SK-N-SH (cell line): ENCODE results near the gene ADAMTS2. TPM values are rescaled to one million over a fixed set of nuclear protein-coding genes. Genes with fewer than 3 reads are reported as not detected.
A peak's percentile ranks its signal among the peaks of the same experiment; 100 is the strongest.

Experiments used
- CTCF ChIA-PET: fragments of 300-600, 350-600 bp; formaldehyde crosslinking; extraction: SDS; loops from one replicate; lab custom pipeline; 2021; lab: Yijun Ruan, JAX
- POLR2A ChIA-PET: fragments of 350-600 bp; sonication (Branson Sonifier 250); formaldehyde crosslinking; extraction: SDS; loops from one replicate; lab custom pipeline; 2020; ENCODE audit warnings: antibody characterized with exemption, inconsistent platforms; lab: Yijun Ruan, JAX
- DNase-seq: peaks from one replicate; pipeline ENCODE4 v3.0.0; 2012
- H2AFZ ChIP-seq: fragments of 200-600 bp; sonication (generic); 2 replicates; pipeline ENCODE4 v1.8.1; 2016; ENCODE audit warnings: antibody characterized with exemption, mild to moderate bottlenecking, low read depth
- H3F3A ChIP-seq: fragments of 200-600 bp; sonication (generic); replicated peaks from 2 replicates; pipeline ENCODE3; 2016; ENCODE audit warnings: antibody characterized with exemption, mild to moderate bottlenecking; ENCODE audit not compliant: insufficient read depth
- H3K27ac ChIP-seq, 2 experiments: fragments of 200-500 bp in 1 of 2; fragments of 200-600 bp in 1 of 2; sonication (Bioruptor generic) in 1 of 2; sonication (generic), shearing (Covaris generic) in 1 of 2; 2 replicates each; pipeline versions ENCODE4 v1.5.1 to v1.6.1; 2014 to 2016; ENCODE audit warnings: low read depth in 2 of 2, inconsistent platforms in 1 of 2, low read length in 1 of 2, mild to moderate bottlenecking in 1 of 2, mixed read lengths in 1 of 2
- H3K27me3 ChIP-seq: fragments of 200-600 bp; sonication (generic), shearing (Covaris generic); 2 replicates; pipeline ENCODE4 v1.6.1; 2016; ENCODE audit warnings: mixed run types; ENCODE audit not compliant: insufficient read depth
- H3K36me3 ChIP-seq, 2 experiments: fragments of 200-500 bp in 1 of 2; fragments of 200-600 bp in 1 of 2; sonication (Bioruptor generic) in 1 of 2; sonication (generic) in 1 of 2; replicated peaks in 1 of 2; 2 replicates each; pipeline versions ENCODE3 to v1.5.1; 2014 to 2016; ENCODE audit warnings: low read length in 1 of 2, mild to moderate bottlenecking in 1 of 2; ENCODE audit not compliant: insufficient read depth in 2 of 2, control insufficient read depth in 1 of 2
- H3K4me1 ChIP-seq, 2 experiments: fragments of 200-500 bp in 1 of 2; fragments of 200-600 bp in 1 of 2; sonication (Bioruptor generic) in 1 of 2; sonication (generic), shearing (Covaris generic) in 1 of 2; 2 replicates each; pipeline versions ENCODE4 v1.5.1 to v1.6.1; 2014 to 2016; ENCODE audit warnings: low read depth in 1 of 2, low read length in 1 of 2, mixed run types in 1 of 2; ENCODE audit not compliant: insufficient read depth in 2 of 2, control insufficient read depth in 1 of 2
- H3K4me2 ChIP-seq: fragments of 200-600 bp; sonication (generic), shearing (Covaris generic); 2 replicates; pipeline ENCODE4 v1.6.1; 2017; ENCODE audit warnings: mixed run types
- H3K4me3 ChIP-seq, 2 experiments: fragments of 200-500 bp in 1 of 2; fragments of 200-600 bp in 1 of 2; sonication (Bioruptor generic) in 1 of 2; sonication (generic), shearing (Covaris generic) in 1 of 2; 2 replicates each; pipeline versions ENCODE4 v1.5.1 to v1.8.1; 2014 to 2016; ENCODE audit warnings: low read depth in 2 of 2, inconsistent platforms in 1 of 2, low read length in 1 of 2, mild to moderate bottlenecking in 1 of 2, mixed read lengths in 1 of 2, moderate library complexity in 1 of 2
- H3K79me2 ChIP-seq: fragments of 200-600 bp; sonication (generic); 2 replicates; pipeline ENCODE4 v1.8.1; 2017; ENCODE audit warnings: mild to moderate bottlenecking; ENCODE audit not compliant: insufficient read depth
- H3K9ac ChIP-seq: fragments of 200-600 bp; sonication (generic); 2 replicates; pipeline ENCODE4 v1.6.1; 2017; ENCODE audit warnings: mixed run types
- H3K9me2 ChIP-seq: fragments of 200-600 bp; sonication (generic); 2 replicates; pipeline ENCODE4 v1.6.1; 2017; ENCODE audit warnings: mixed run types
- H3K9me3 ChIP-seq: fragments of 200-600 bp; sonication (generic); 2 replicates; pipeline ENCODE4 v1.6.1; 2017; ENCODE audit warnings: mixed run types, mild to moderate bottlenecking, moderate library complexity
- H4K20me1 ChIP-seq: fragments of 200-600 bp; sonication (generic); 2 replicates; pipeline ENCODE4 v1.6.1; 2017; ENCODE audit warnings: mild to moderate bottlenecking, mixed run types; ENCODE audit not compliant: insufficient read depth
- ELF1 ChIP-seq: IDR thresholded peaks from 2 replicates; pipeline ENCODE4 v1.4.0; 2012
- EP300 ChIP-seq, 2 experiments: IDR thresholded peaks; 2 replicates each; pipeline versions ENCODE4 v1.4.0 to v1.6.1; 2012; ENCODE audit warnings: borderline replicate concordance in 1 of 2, low read depth in 1 of 2, low read length in 1 of 2
- FOSL2 ChIP-seq: IDR thresholded peaks from 2 replicates; pipeline ENCODE4 v1.4.0; 2012; ENCODE audit warnings: low read depth, mild to moderate bottlenecking, moderate library complexity, borderline replicate concordance
- GABPA ChIP-seq: IDR thresholded peaks from 2 replicates; pipeline ENCODE4 v1.4.0; 2012; ENCODE audit warnings: low read depth, mild to moderate bottlenecking
- IRF3 ChIP-seq: fragments of 150-350 bp; IDR thresholded peaks from 2 replicates; pipeline ENCODE4 v1.6.1; 2016; ENCODE audit warnings: mild to moderate bottlenecking, low read depth, low read length
- JUND ChIP-seq: IDR thresholded peaks from 2 replicates; pipeline ENCODE4 v1.4.0; 2012
- MXI1 ChIP-seq: IDR thresholded peaks from 2 replicates; pipeline ENCODE4 v1.6.1; 2012; ENCODE audit warnings: mild to moderate bottlenecking, low read depth, low read length, improper control_type of control experiment
- NFIC ChIP-seq: IDR thresholded peaks from 2 replicates; pipeline ENCODE4 v1.4.0; 2012; ENCODE audit warnings: borderline replicate concordance
- NRF1 ChIP-seq: IDR thresholded peaks from 2 replicates; pipeline ENCODE4 v1.6.1; 2012; ENCODE audit warnings: low read depth, mild to moderate bottlenecking, low read length
- RAD21 ChIP-seq: IDR thresholded peaks from 2 replicates; pipeline ENCODE4 v1.6.1; 2012; ENCODE audit warnings: mild to moderate bottlenecking, low read length
- RFX5 ChIP-seq: IDR thresholded peaks from 2 replicates; pipeline ENCODE4 v1.6.1; 2012; ENCODE audit warnings: mild to moderate bottlenecking, improper control_type of control experiment, low read length
- RXRA ChIP-seq: IDR thresholded peaks from 2 replicates; pipeline ENCODE4 v1.4.0; 2012; ENCODE audit warnings: low read depth, mild to moderate bottlenecking, borderline replicate concordance
- SIN3A ChIP-seq: IDR thresholded peaks from 2 replicates; pipeline ENCODE4 v1.6.1; 2012; ENCODE audit warnings: low read depth, mild to moderate bottlenecking, low read length, moderate library complexity, borderline replicate concordance
- TAF1 ChIP-seq: IDR thresholded peaks from 2 replicates; pipeline ENCODE4 v1.6.1; 2012; ENCODE audit warnings: low read depth, mild to moderate bottlenecking, low read length, moderate library complexity, borderline replicate concordance
- TCF12 ChIP-seq: IDR thresholded peaks from 2 replicates; pipeline ENCODE4 v1.4.0; 2012
- YY1 ChIP-seq: IDR thresholded peaks from 2 replicates; pipeline ENCODE4 v1.4.0; 2012; ENCODE audit warnings: low read depth, mild to moderate bottlenecking
- ZBTB33 ChIP-seq: IDR thresholded peaks from 2 replicates; pipeline ENCODE4 v1.4.0; 2012; ENCODE audit warnings: low read depth, borderline replicate concordance
- WGBS: methylation state at CpG from one replicate; pipeline ENCODE4 v1.1.6; 2017; ENCODE audit warnings: low lambda C conversion rate; 5-methylcytosine and 5-hydroxymethylcytosine counted together
- polyA plus RNA-seq, 3 experiments: library from polyadenylated mRNA; depleted of rRNA; stranded (reverse); fragments of >200 nt; gene quantifications; 2 replicates each; pipeline ENCODE4 v1.2.3, GENCODE V29; 2012
- TF ChIP-seq, protein P1 (sequence below): IDR thresholded peaks from 2 replicates; pipeline ENCODE4 v1.4.0; 2012; ENCODE audit warnings: low read depth
- TF ChIP-seq, protein P2 (sequence below): IDR thresholded peaks from 2 replicates; pipeline ENCODE4 v1.4.0; 2012; ENCODE audit warnings: low read depth, borderline replicate concordance

The ADAMTS2 gene
- polyA plus RNA-seq, 1 of the 3 experiments (the other 2 are of a cell fraction) = 0.12 TPM

DNA sequence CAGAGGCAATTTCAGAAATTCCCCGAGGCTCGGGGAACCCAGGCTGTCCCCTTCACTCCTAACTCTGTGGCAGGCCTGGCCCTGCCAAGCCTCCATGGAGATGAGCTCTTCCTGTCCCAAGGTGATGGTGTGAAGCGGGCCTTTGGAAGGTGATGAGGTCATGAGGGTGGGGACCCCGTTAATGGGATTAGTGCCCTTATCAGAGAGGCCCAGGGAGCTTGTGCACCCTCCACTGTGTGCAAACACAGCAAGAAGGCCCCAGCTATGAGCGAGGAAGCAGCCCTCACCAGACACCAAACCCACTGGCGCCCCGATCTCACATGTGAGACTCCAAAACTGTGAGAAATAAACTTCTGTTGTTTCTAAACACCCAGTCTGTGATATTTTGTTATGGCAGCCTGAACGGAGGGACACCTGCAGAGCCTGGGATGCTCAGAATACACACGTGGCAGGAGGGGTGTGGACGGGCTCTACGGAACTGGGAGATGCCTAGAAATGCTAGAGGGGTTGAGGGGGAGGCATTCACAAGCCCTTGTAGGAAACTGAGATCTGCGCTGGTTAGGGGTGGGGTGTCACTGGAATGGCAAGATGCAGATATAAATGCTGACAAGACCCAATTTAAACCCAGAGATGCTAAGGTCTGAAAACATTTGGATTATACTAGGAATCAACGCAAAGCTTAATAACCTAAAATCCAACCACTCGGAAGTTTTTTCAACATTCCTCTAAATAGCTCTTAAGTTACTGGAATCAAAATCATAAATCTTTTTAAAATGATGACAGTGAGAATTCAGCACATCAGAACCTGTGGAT, 46.9 kb downstream of the ADAMTS2 start:
- Histone ChIP-seq H3K4me1 (peaks cover 0 to 73% of the 10 kb centered on the region in 2 experiments; a peak in 1 of 4 replicates), H3K4me3 (no peak overlapping the region), H3K36me3 (no peaks in the 10 kb centered on the region), H3F3A (no peaks in the 10 kb centered on the region), H3K27ac (peak overlapping the region in 1 of 2 experiments; percentile 98; a peak in 1 of 4 replicates), H3K9ac (no peak overlapping the region), H3K9me2 (no peaks in the 10 kb centered on the region), H2AFZ (no peak overlapping the region), H3K4me2 (no peak overlapping the region), H3K9me3 (no peaks in the 10 kb centered on the region), H4K20me1 (no peaks in the 10 kb centered on the region), H3K79me2 (no peaks in the 10 kb centered on the region), H3K27me3 (no peaks in the 10 kb centered on the region)
- POLR2A ChIA-PET = no interaction called here
- 45% methylated on average over 14 of the region's 14 CpGs for WGBS
- CTCF ChIA-PET = interaction anchor here (1.4 kb wide), 1 partner anchor 131 kb away, joined by 5 read pairs; no protein-coding TSS in a partner anchor
- TF ChIP-seq RFX5 = no peak
- TF ChIP-seq MXI1 = no peak
- no peak for TF ChIP-seq SIN3A
- no peak for TF ChIP-seq TAF1
- TF ChIP-seq, protein P1, sequence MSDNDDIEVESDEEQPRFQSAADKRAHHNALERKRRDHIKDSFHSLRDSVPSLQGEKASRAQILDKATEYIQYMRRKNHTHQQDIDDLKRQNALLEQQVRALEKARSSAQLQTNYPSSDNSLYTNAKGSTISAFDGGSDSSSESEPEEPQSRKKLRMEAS = no peak
- no peak for TF ChIP-seq ZBTB33
- TF ChIP-seq TCF12 = no peak
- TF ChIP-seq ELF1 = no peak
- TF ChIP-seq NFIC = no peak
- no peak for TF ChIP-seq RXRA
- no peak for TF ChIP-seq YY1
- TF ChIP-seq JUND = no peak
- TF ChIP-seq GABPA = no peak
- no peak for TF ChIP-seq NRF1
- no peak for TF ChIP-seq FOSL2
- TF ChIP-seq RAD21 = no peak
- TF ChIP-seq, protein P2, sequence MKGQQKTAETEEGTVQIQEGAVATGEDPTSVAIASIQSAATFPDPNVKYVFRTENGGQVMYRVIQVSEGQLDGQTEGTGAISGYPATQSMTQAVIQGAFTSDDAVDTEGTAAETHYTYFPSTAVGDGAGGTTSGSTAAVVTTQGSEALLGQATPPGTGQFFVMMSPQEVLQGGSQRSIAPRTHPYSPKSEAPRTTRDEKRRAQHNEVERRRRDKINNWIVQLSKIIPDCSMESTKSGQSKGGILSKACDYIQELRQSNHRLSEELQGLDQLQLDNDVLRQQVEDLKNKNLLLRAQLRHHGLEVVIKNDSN = no peak
- TF ChIP-seq IRF3 = no peak
- no peak for TF ChIP-seq EP300 (IDR thresholded peaks at IDR 0.05; ENCODE audit: borderline replicate concordance in 1 of 2, low read depth in 1 of 2, low read length in 1 of 2)
- no peak for DNase-seq
